Endothelial cell of umbilical vein (primary cell): ENCODE measurements around the gene DPH7. TPM values are rescaled to one million over a fixed set of nuclear protein-coding genes. Genes with fewer than 3 reads are reported as not detected.
A peak's percentile ranks its signal among the peaks of the same experiment; 100 is the strongest.

Source experiments
- BruUV-seq: library from RNA; stranded (reverse); fragments of 400-500 nt; replicated peaks from 2 replicates; lab custom pipeline; 2021; lab: Mats Ljungman, UMichigan
- CTCF ChIA-PET: fragments of 300-600, 350-600 bp; sonication (Branson Sonifier 250); formaldehyde crosslinking; loops from one replicate; lab custom pipeline; 2021; ENCODE audit warnings: antibody characterized with exemption, inconsistent platforms; lab: Charles Lee
- POLR2A ChIA-PET: fragments of 300-600, 350-600 bp; sonication (Branson Sonifier 250); formaldehyde crosslinking; loops from one replicate; lab custom pipeline; 2021; ENCODE audit warnings: antibody characterized with exemption, inconsistent platforms; lab: Charles Lee
- DNase-seq: peaks from one replicate; pipeline ENCODE4 v3.0.0-alpha.2; 2011; ENCODE audit warnings: low read depth, low spot score
- FAIRE-seq: peaks from 2 replicates; lab custom pipeline; 2011; peaks lifted over from hg19 to GRCh38; lab: Jason Lieb, UNC
- H2AFZ ChIP-seq: 2 replicates; pipeline ENCODE4 v1.6.0; 2012; ENCODE audit warnings: low read depth, low read length, control low read depth, inconsistent platforms
- H3K27ac ChIP-seq: 2 replicates; pipeline ENCODE4 v1.5.1; 2011; ENCODE audit warnings: low read depth, mild to moderate bottlenecking, control low read depth, low read length, moderate library complexity; ENCODE audit not compliant: insufficient read depth
- H3K27me3 ChIP-seq, 2 experiments: 2 replicates each; pipeline versions ENCODE4 v1.6.0 to v1.6.1; 2011; ENCODE audit warnings: low read length in 2 of 2, mixed read lengths in 1 of 2; ENCODE audit not compliant: control insufficient read depth in 2 of 2, insufficient read depth in 2 of 2
- H3K36me3 ChIP-seq, 2 experiments: 2 replicates in 1 of 2; 3 replicates in 1 of 2; pipeline ENCODE4 v1.5.1; 2011; ENCODE audit warnings: low read length in 2 of 2, mild to moderate bottlenecking in 1 of 2, moderate library complexity in 1 of 2; ENCODE audit not compliant: control insufficient read depth in 2 of 2, insufficient read depth in 2 of 2; ENCODE audit errors: extremely low read depth in 1 of 2
- H3K4me1 ChIP-seq: 3 replicates; pipeline ENCODE4 v1.5.1; 2011; ENCODE audit warnings: mild to moderate bottlenecking, low read length; ENCODE audit not compliant: control insufficient read depth, insufficient read depth; ENCODE audit errors: extremely low read depth
- H3K4me2 ChIP-seq: 2 replicates; pipeline ENCODE4 v1.6.1; 2011; ENCODE audit warnings: low read length, control low read depth, mixed read lengths; ENCODE audit not compliant: insufficient read depth
- H3K4me3 ChIP-seq, 3 experiments: fragments of 200-600 bp in 1 of 3; sonication (generic), shearing (Covaris generic) in 1 of 3; replicated peaks in 1 of 3; 2 replicates each; pipeline ENCODE4 v1.5.1; 2011 to 2016; ENCODE audit warnings: control low read depth in 3 of 3, low read length in 3 of 3, mild to moderate bottlenecking in 2 of 3, inconsistent platforms in 1 of 3, low read depth in 1 of 3, moderate library complexity in 1 of 3; ENCODE audit not compliant: insufficient read depth in 1 of 3
- H3K79me2 ChIP-seq: 2 replicates; pipeline ENCODE4 v1.6.0; 2012; ENCODE audit warnings: low read length, inconsistent platforms; ENCODE audit not compliant: control insufficient read depth, insufficient read depth
- H3K9ac ChIP-seq: replicated peaks from 2 replicates; pipeline ENCODE3; 2011; ENCODE audit warnings: low read length, control low read depth; ENCODE audit not compliant: insufficient read depth; ENCODE audit errors: extremely low read depth
- H3K9me1 ChIP-seq: replicated peaks from 3 replicates; pipeline ENCODE4 v1.6.0; 2011; ENCODE audit warnings: mild to moderate bottlenecking, low read length; ENCODE audit not compliant: control insufficient read depth, insufficient read depth; ENCODE audit errors: extremely low read depth
- H3K9me3 ChIP-seq: replicated peaks from 2 replicates; pipeline ENCODE4 v1.5.1; 2012; ENCODE audit warnings: low read length, inconsistent platforms; ENCODE audit not compliant: control insufficient read depth, insufficient read depth
- H4K20me1 ChIP-seq: replicated peaks from 2 replicates; pipeline ENCODE3; 2011; ENCODE audit warnings: mild to moderate bottlenecking, low read length; ENCODE audit not compliant: control insufficient read depth, insufficient read depth; ENCODE audit errors: extremely low read depth
- CTCF ChIP-seq, 2 donors: IDR thresholded peaks; 1 replicate in 1 of 2; 2 replicates in 1 of 2; pipeline ENCODE4 v1.5.1; 2011; ENCODE audit warnings: low read length in 2 of 2, mild to moderate bottlenecking in 2 of 2, moderate library complexity in 2 of 2, control low read depth in 1 of 2, inconsistent platforms in 1 of 2, low read depth in 1 of 2; ENCODE audit not compliant: insufficient read depth in 1 of 2; ENCODE audit errors: extremely low read depth in 1 of 2
- EZH2 ChIP-seq: IDR thresholded peaks from 2 replicates; pipeline ENCODE4 v1.6.1; 2012; ENCODE audit warnings: borderline replicate concordance, low read depth, mild to moderate bottlenecking, moderate library complexity, low read length, inconsistent platforms; ENCODE audit not compliant: severe bottlenecking
- FOS ChIP-seq: IDR thresholded peaks from 2 replicates; pipeline ENCODE4 v1.6.1; 2011; ENCODE audit warnings: mild to moderate bottlenecking, low read length, moderate library complexity, borderline replicate concordance; ENCODE audit not compliant: insufficient read depth
- GATA2 ChIP-seq: IDR thresholded peaks from 2 replicates; pipeline ENCODE4 v1.7.0; 2011; ENCODE audit warnings: low read depth, mild to moderate bottlenecking, moderate library complexity, mixed read lengths, low read length; ENCODE audit not compliant: insufficient read length, insufficient read depth
- JUN ChIP-seq: IDR thresholded peaks from 2 replicates; pipeline ENCODE4 v1.6.1; 2011; ENCODE audit warnings: borderline replicate concordance, low read depth; ENCODE audit not compliant: insufficient read length, insufficient read depth
- MYC ChIP-seq: IDR thresholded peaks from one replicate; pipeline ENCODE4 v1.6.1; 2011; ENCODE audit warnings: mild to moderate bottlenecking, low read depth, low read length
- POLR2A ChIP-seq: IDR thresholded peaks from 2 replicates; pipeline ENCODE4 v1.6.1; 2012; ENCODE audit warnings: low read depth, mild to moderate bottlenecking, control low read depth, low read length
- POLR2AphosphoS5 ChIP-seq: IDR thresholded peaks from 2 replicates; pipeline ENCODE4 v1.6.1; 2012; ENCODE audit warnings: low read depth, mild to moderate bottlenecking, control low read depth, low read length, moderate library complexity; ENCODE audit not compliant: insufficient read depth
- dilution Hi-C: fragments of 300-500 bp; cut with MboI; formaldehyde crosslinking; loops from one replicate; pipeline ENCODE4 v1.15.0; 2019; ENCODE audit warnings: low sequenced_read_pairs; ENCODE audit not compliant: extremely low pct_ligation_motif_present
- intact Hi-C: fragments of 100-400 bp; cut with micrococcal nuclease; formaldehyde crosslinking; loops from one replicate; pipeline ENCODE4 v1.10.0; 2022
- polyA plus RNA-seq, 4 experiments: library from polyadenylated mRNA; depleted of rRNA in 3 of 4; stranded (reverse) in 3 of 4; unstranded in 1 of 4; fragments of >200 nt; gene quantifications; 2 replicates each; pipeline versions ENCODE4 v1.2.1 to v1.2.3, GENCODE V29; 2011 to 2012; ENCODE audit warnings: missing spikeins in 1 of 4
- total RNA-seq: library from RNA; stranded (reverse); gene quantifications from 2 replicates; pipeline ENCODE4 v1.2.3, GENCODE V29; 2021
- TF ChIP-seq, protein P1 (sequence below): IDR thresholded peaks from 2 replicates; pipeline ENCODE4 v1.6.1; 2011; ENCODE audit not compliant: insufficient read depth, insufficient read length

DPH7 gene
- total and polyA plus RNA-seq, 2 donors (not counting 3 experiments of a cell fraction or from before 2014, with no cell fraction given), result 41.8 to 43.2 TPM

GRCh38 chr9:137621131-137621757, 42.5 kb upstream of the DPH7 start:
- Histone ChIP-seq H2AFZ (no peak overlapping the region), H3K9me3 (no peaks in the 10 kb centered on the region), H3K4me3 (no peak overlapping the region), H3K4me1 (peaks cover 22% of the 10 kb centered on the region), H3K36me3 (no peaks in the 10 kb centered on the region), H3K79me2 (peaks cover 79% of the 10 kb centered on the region), H3K27ac (no peak overlapping the region), H3K4me2 (no peak overlapping the region), H3K9ac (no peak overlapping the region), H4K20me1 (peaks cover 2% of the 10 kb centered on the region), H3K27me3 (no peaks in the 10 kb centered on the region), H3K9me1 (no peaks in the 10 kb centered on the region)
- TF ChIP-seq CTCF (IDR thresholded peaks at IDR 0.05; ENCODE audit: extremely low read depth in 1 of 2, insufficient read depth in 1 of 2, low read depth in 1 of 2, low read length in 2 of 2), result peak; percentile 14 to 20
- TF ChIP-seq MYC, result no peak
- POLR2A ChIA-PET, result no interaction called here
- intact Hi-C loops (loop anchor here (5.0 kb wide), 1 partner anchor 51 kb away; no protein-coding TSS in a partner anchor), dilution Hi-C loops (no loop called here)
- FAIRE-seq (peak; percentile 82), DNase-seq (peak; percentile 30)
- CTCF ChIA-PET, result interaction anchor here (0.6 to 1.0 kb wide), 2 partner anchors 43 to 44 kb away, joined by 3 read pairs; no protein-coding TSS in a partner anchor
- BruUV-seq, result no TSS peak

GRCh38 chr9:137620581-137620980, 41.9 kb upstream of the DPH7 start:
- Histone ChIP-seq H3K36me3 (peaks cover 0 to 3% of the 10 kb centered on the region in 2 experiments), H2AFZ (no peak overlapping the region), H3K9ac (no peak overlapping the region), H3K27me3 (no peaks in the 10 kb centered on the region), H3K27ac (no peak overlapping the region), H3K4me2 (no peak overlapping the region), H4K20me1 (no peaks in the 10 kb centered on the region), H3K4me1 (peaks cover 22% of the 10 kb centered on the region), H3K79me2 (peaks cover 78% of the 10 kb centered on the region), H3K4me3 (no peak overlapping the region), H3K9me3 (no peaks in the 10 kb centered on the region), H3K9me1 (no peaks in the 10 kb centered on the region)
- DNase-seq (no peak), FAIRE-seq (no peak)
- intact Hi-C loops, result loop anchor here (5.0 kb wide), 1 partner anchor 52 kb away; no protein-coding TSS in a partner anchor
- dilution Hi-C loops, result no loop called here
- ChIA-PET POLR2A (no interaction called here), CTCF (interaction anchor here (0.6 to 1.0 kb wide), 2 partner anchors 43 to 45 kb away, joined by 3 read pairs; no protein-coding TSS in a partner anchor)
- TF ChIP-seq, protein P1, sequence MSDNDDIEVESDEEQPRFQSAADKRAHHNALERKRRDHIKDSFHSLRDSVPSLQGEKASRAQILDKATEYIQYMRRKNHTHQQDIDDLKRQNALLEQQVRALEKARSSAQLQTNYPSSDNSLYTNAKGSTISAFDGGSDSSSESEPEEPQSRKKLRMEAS, result no peak
- TF ChIP-seq EZH2, result no peak
- no peak for TF ChIP-seq POLR2A
- no peak for TF ChIP-seq CTCF (IDR thresholded peaks at IDR 0.05; ENCODE audit: extremely low read depth in 1 of 2, insufficient read depth in 1 of 2, low read depth in 1 of 2, low read length in 2 of 2)
- no peak for TF ChIP-seq JUN
- TF ChIP-seq FOS, result no peak
- TF ChIP-seq MYC, result no peak
- no peak for TF ChIP-seq GATA2
- no peak for TF ChIP-seq POLR2AphosphoS5
- TSS peak; percentile 28 for BruUV-seq
